PFSK-1 (cell line): ENCODE results near the gene AATF.

ENCODE experiments used
- POLR2AphosphoS5 ChIP-seq: IDR thresholded peaks from 2 replicates; pipeline ENCODE4 v1.6.1; 2012; ENCODE audit warnings: low read depth, mild to moderate bottlenecking, control low read depth, low read length, moderate library complexity
- SIN3A ChIP-seq: IDR thresholded peaks from 2 replicates; pipeline ENCODE4 v1.6.1; 2012; ENCODE audit warnings: mild to moderate bottlenecking, low read length, moderate library complexity, borderline replicate concordance; ENCODE audit not compliant: insufficient read depth
- TAF1 ChIP-seq: IDR thresholded peaks from 2 replicates; pipeline ENCODE4 v1.6.1; 2012; ENCODE audit warnings: low read length, control low read depth, borderline replicate concordance; ENCODE audit not compliant: insufficient read depth

DNA sequence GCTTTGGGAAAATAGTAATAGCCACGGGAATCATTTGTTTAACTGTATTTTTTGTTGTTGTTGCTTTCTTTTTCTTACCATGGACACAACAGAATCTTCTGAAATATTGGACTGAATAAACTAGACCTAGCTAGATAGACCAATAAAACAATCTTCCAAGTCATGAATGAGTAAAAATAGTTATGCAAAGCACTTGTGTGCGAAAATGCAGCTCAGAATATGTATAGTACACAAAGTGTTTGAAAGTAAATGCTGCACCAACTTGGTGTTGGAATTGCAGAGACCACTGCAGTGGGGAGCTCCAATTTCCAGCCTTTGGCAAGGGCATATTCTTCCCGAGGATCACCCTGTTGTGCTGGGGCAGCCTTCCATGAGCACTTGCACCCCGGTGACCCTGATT is 68.0 kb downstream of the AATF start:
- no peak for TF ChIP-seq TAF1
- no peak for TF ChIP-seq SIN3A
- no peak for TF ChIP-seq POLR2AphosphoS5
